GM18505 (cell line): ENCODE results near the gene GMPS.
"Not testable (repeated sequence)": the region's sequence is repeated elsewhere in the genome, so short reads cannot be mapped to it uniquely, and the experiment has no call there.

Experiments used
- ATAC-seq: cut with Tn5 transposase; IDR thresholded peaks from one replicate; pipeline ENCODE4 v1.9.1; 2021; ENCODE audit not compliant: unreplicated experiment
- POLR2A ChIP-seq: IDR thresholded peaks from 4 replicates; pipeline ENCODE4 v1.6.1; 2011; ENCODE audit warnings: borderline replicate concordance; ENCODE audit not compliant: insufficient read depth, insufficient read length; ENCODE audit errors: extremely low read depth

GMPS gene

GRCh38 chr3:155870133-155870944 lies at the start of gene GMPS:
TSS of gene GMPS (plus strand) at chr3:155870650. CDS start at chr3:155870871, 221 bp downstream.
- TF ChIP-seq POLR2A = peak; percentile 77
- ATAC-seq = peak; percentile 89

- not testable (repeated sequence) for ATAC-seq
Measured at GRCh38 chr3:155828490-155829098, 41.9 kb upstream of the GMPS start.

- TF ChIP-seq POLR2A = no peak
- ATAC-seq = no peak
Measured at GRCh38 chr3:155835341-155836071, 34.9 kb upstream of the GMPS start.

GRCh38 chr3:155843569-155843968 lies 26.9 kb upstream of the GMPS start:
- ATAC-seq = no peak

GRCh38 chr3:155846119-155846518 lies 24.3 kb upstream of the GMPS start:
- no peak for ATAC-seq
- TF ChIP-seq POLR2A = no peak

More at GRCh38 chr3:155843569-155843968, 26.9 kb upstream of the GMPS start:
- no peak for TF ChIP-seq POLR2A

- TF ChIP-seq POLR2A = no peak
- no peak for ATAC-seq
Measured at GRCh38 chr3:155847993-155848392, 22.5 kb upstream of the GMPS start.

- not testable (repeated sequence) for ATAC-seq
Measured at GRCh38 chr3:155849404-155849803, 21.0 kb upstream of the GMPS start.

- ATAC-seq = no peak
- no peak for TF ChIP-seq POLR2A
Measured at GRCh38 chr3:155852341-155852740, 18.1 kb upstream of the GMPS start.

GRCh38 chr3:155853214-155854140 lies 17.0 kb upstream of the GMPS start:
- no peak for TF ChIP-seq POLR2A
- ATAC-seq = peak; percentile 6

- ATAC-seq = peak; percentile 95
- TF ChIP-seq POLR2A = peak; percentile 89
Measured at GRCh38 chr3:155854141-155854940, 16.1 kb upstream of the GMPS start, which contains the start of gene SLC33A1. TSS of gene SLC33A1 (minus strand) at chr3:155854427. CDS start at chr3:155853997, 430 bp downstream.

GRCh38 chr3:155859859-155860258 lies 10.6 kb upstream of the GMPS start:
- no peak for ATAC-seq
- TF ChIP-seq POLR2A = no peak

- ATAC-seq = not testable (repeated sequence)
Measured at GRCh38 chr3:155860424-155860823, 10.0 kb upstream of the GMPS start.
